Inflammatory macrophage (primary cell): ENCODE results near the gene CNN2.
A peak's percentile ranks its signal among the peaks of the same experiment; 100 is the strongest.

Experiments
- DNase-seq, 2 donors: peaks; one replicate each; pipeline ENCODE4 v3.0.0-alpha.2; 2020 to 2022

CNN2 gene

DNA sequence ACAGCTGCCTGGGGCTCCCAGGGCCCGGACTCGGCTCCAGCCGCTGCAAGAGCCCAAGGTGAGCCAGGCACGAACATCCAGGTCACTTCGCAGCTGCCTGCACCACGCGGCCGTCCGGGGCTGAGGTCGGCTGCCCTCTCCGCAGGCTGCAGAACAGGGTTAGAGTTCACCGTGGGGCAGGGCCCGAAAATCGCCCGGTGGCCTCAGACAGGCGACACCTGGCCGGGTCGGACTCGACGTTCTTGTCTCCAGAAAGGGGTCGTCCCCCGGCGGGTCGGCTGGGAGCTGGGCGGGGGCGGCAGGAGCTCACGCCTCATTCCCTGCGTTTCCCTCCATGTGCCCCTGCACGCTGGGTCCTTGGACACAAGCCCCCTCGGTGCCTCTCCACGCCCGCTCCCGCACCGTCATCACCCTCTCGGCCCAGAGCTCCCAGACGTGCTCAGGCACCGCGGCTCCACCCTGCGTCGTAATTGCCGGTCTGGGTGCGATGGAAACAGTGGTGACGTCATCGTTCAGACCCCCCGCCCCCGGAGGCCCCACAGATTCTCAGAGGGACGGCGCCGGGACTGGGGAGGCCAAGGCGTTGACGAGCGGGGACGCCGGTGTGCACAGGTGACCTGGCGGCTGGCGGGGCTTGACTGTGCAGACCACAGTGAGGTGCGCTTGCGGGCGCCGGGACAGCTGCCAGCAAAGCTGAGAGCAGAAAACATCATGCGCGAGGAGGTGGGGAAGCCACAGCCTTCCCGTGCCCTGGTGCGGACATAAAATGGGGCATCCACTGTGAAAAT is 30.2 kb upstream of the CNN2 start:
- DNase-seq = no peak

DNA sequence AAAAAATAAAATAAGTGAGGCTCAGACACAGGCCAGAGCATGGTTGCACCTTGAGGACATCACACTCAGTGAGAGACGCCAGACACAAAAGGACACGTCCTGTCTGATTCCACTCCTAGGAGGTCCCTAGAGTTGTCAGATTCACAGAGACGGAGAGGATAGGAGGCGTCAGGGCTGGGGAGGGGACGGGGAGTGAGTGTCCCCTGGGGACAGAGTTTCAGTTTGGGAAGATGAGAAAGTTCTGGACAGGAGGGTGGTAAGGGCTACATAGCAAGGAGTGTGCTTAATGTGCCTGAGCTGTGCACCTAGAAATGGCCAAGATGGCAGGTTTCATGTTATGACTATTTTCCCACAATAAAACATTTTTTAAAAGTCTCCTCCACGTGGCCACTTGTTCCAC is 28.3 kb upstream of the CNN2 start:
- no peak for DNase-seq

DNA sequence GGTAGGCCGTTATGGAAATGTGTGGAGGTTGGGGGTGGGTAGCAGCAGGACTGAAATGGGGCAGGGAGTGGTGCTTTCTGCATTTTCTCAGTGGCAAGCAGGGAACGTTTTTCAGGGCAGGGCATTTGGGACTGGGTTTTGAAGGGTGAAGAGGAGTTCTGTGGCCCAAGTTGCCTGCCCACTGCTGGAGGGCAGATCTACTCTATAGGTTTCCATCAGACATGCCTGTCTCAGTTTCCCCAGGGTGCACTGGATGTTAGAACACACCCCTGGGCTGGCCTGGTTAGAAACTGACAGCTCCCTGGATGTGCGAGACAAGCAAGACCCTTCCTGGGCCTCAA is 27.1 kb upstream of the CNN2 start:
- no peak for DNase-seq

DNA sequence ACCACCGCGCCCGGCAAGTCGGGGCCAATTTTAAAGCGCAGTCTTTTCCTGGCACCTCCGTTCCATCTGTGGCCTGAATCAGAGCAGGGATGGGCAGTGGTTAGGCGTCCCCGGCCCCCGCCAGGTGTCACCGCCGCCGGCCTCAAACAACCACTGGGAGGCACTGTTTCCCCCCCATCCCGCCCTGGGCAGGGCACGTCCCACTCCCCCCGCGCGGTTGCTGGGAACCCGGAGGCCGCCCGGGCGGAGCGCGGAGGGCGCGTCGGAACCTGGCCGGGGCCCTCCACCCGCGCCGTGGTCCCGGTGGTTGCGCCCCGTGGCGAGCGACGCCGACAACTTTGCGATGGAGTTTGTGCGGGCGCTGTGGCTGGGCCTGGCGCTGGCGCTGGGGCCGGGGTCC is 26.3 kb upstream of the CNN2 start, which contains the start of gene GRIN3B:
TSS of gene GRIN3B (plus strand) at position 325 of the 400 bp plus-strand sequence. CDS start at position 344, 19 bp downstream.
- DNase-seq = peak in 1 of 2 donors; percentile 37

DNA sequence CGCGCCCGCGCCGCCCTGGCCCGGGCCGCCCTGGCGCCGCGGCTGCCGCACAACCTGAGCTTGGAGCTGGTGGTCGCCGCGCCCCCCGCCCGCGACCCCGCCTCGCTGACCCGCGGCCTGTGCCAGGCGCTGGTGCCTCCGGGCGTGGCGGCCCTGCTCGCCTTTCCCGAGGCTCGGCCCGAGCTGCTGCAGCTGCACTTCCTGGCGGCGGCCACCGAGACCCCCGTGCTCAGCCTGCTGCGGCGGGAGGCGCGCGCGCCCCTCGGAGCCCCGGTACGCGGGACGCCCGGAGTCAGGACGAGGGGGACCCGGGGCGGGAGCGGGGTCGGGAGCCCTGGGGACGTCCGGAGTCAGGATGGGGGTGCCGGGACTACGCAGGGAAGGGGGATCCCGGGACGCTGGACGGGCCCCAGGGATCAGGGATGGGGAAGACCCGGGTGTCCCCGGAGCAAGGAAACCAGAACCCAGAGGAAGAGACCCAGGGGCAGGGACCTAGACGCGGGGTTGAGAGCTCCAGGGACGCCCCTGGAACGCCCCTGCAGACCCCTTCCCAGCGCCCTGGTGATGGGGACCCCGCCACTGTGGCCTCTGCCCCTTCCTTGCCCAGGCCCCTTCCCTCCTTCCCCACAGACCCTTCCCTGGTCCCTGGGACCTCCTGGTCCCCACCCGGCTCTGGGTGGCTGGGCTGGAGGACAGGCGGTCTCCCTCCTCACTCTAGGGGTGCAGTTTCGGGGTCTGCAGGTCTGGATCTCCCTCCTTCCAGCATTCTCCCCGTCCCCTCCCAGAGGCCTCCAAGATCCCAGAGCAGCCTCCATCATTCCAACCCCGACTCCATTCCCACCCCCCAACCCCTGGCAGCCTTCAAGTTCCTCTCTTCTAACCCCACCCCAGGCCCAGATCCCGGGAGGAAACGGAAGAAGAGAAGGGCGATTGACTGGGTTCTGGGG is 25.5 kb upstream of the CNN2 start:
- DNase-seq = no peak

DNA sequence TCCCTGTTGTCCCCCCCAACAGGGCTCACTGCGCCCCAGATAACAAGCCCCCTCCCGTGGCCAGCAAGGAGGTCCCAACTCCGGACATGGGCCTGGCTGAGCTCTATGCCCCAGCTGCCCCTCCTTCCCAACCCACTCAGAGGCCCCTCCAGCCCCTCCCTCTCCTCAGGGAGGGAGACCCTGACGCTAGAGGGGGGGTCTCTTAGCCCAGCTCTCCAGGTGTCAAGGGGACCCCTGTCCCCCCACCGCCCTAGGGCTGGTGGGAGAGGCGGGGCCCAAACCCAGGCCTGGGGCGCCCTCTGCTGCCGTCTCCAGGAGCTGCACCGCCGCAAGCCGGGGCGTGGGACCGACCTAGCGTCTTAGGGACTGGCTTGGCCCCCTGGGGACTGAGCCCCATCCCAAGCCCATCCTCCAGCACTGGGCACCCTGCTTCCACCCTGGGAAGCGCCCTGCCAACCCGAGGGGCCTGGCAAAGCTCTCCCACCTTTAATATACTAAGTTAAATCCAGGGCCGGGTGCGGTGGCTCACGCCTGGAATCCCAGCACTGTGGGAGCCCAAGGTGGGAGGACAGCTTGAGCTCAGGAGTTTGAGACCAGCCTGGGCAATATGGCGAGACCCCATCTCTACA is 24.8 kb upstream of the CNN2 start:
- peak; percentile 44 to 52 for DNase-seq

DNA sequence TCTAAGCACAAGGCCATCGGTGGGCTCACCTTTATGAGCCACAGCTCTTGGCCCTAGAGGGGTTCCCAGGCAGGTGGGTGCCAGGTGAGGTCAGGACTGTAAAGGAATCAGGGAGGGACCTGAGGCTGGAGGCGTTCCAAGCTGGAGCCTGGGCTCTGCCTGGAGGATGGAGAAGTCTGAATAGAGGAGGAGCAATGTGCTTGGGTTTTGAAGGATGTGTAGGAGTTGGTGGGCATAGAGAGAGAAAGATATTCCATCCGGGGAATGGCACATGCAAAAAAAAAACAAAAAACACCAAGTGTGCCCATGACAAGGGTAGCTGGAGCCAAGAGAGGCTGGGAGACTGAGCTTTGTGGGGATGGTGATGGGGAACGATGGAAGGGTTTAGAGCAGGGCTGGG is 23.8 kb upstream of the CNN2 start:
- no peak for DNase-seq

DNA sequence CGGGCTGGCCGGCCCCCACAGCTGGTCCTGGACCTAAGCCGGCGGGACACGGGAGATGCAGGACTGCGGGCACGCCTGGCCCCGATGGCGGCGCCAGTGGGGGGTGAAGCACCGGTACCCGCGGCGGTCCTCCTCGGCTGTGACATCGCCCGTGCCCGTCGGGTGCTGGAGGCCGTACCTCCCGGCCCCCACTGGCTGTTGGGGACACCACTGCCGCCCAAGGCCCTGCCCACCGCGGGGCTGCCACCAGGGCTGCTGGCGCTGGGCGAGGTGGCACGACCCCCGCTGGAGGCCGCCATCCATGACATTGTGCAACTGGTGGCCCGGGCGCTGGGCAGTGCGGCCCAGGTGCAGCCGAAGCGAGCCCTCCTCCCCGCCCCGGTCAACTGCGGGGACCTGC is 23.1 kb upstream of the CNN2 start:
- no peak for DNase-seq

DNA sequence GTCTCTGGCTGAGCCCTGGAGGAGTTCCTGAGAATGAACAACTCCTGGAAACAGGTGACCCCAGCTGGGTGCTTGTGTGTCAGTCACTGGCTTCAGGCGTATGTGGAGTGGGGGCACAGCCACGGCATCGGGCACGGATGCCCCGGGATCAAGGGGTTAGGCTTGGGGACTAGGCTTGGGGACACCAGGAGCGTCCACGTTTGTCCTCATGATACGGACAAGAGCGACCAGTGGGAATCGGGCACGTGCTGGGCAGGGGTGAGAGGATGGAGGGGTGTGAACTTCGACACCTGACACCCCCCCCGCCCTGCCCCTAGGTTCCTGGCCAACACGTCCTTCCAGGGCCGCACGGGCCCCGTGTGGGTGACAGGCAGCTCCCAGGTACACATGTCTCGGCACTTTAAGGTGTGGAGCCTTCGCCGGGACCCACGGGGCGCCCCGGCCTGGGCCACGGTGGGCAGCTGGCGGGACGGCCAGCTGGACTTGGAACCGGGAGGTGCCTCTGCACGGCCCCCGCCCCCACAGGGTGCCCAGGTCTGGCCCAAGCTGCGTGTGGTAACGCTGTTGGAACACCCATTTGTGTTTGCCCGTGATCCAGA is 22.1 kb upstream of the CNN2 start:
- no peak for DNase-seq

DNA sequence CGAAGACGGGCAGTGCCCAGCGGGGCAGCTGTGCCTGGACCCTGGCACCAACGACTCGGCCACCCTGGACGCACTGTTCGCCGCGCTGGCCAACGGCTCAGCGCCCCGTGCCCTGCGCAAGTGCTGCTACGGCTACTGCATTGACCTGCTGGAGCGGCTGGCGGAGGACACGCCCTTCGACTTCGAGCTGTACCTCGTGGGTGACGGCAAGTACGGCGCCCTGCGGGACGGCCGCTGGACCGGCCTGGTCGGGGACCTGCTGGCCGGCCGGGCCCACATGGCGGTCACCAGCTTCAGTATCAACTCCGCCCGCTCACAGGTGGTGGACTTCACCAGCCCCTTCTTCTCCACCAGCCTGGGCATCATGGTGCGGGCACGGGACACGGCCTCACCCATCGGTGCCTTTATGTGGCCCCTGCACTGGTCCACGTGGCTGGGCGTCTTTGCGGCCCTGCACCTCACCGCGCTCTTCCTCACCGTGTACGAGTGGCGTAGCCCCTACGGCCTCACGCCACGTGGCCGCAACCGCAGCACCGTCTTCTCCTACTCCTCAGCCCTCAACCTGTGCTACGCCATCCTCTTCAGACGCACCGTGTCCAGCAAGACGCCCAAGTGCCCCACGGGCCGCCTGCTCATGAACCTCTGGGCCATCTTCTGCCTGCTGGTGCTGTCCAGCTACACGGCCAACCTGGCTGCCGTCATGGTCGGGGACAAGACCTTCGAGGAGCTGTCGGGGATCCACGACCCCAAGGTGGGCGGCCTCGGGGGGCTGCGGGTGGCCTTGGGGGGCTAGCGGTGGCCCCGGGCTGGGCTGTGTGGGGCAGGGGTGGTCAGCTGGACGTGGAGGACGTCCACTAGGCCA is 21.4 kb upstream of the CNN2 start:
- DNase-seq = no peak

DNA sequence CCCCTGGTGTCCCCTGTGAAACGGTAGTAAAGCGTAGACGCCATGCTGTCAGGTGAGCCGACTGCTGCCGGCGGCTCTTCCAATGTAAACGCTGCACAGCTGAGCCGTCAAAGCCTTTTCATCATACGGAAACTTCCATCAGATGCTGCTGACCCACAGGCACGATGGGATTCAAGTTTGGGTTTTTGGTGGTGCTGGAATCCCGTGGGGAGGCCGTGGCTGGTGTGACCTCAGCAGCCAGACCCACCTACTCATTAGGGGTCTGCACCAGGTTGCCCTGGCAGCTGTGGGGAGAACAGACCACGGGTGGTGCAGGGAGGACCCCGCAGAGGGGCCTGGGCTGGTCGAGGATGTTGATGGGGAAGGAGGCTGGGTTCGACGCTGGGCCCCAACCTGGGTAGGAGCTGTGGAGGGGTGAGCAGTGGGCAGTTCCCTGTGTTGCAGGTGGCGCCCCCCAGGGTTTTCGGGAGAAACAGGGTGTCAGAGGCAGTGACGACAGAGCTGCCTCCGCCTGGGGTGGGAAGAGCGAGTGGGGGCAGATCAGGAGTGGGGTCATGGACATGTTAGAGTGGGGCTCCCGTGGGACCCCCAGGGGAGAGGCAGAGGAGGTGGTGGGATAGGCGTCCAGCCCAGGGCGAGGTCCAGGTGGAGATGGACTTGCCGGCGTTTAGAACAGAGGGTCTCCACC is 19.6 kb upstream of the CNN2 start:
- DNase-seq = no peak

DNA sequence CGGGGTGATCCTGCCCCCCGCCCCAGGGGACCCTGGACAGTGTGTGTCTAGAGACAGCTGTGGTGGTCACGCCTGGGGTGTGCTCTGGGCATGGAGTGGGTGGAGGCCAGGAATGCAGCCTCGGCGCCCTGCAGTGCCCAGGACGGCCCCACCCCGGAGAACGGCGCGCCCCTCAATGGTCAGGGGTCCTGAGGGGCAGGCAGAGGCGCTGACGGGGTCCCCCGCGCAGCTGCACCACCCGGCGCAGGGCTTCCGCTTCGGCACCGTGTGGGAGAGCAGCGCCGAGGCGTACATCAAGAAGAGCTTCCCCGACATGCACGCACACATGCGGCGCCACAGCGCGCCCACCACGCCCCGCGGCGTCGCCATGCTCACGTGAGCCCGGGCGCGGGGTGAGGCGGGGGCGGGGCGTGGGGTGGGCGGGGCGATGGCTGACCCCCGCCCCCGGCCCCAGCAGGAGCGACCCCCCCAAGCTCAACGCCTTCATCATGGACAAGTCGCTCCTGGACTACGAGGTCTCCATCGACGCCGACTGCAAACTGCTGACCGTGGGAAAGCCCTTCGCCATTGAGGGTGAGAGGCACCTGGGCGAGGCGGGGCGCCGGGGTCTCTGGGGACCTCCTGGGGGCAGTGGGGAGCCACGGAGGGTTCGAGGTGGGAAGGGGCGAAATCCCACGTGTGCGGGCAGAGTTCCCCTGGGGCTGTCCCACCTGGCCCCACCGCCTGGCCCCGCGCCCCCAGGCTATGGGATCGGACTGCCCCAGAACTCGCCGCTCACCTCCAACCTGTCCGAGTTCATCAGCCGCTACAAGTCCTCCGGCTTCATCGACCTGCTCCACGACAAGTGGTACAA is 18.8 kb upstream of the CNN2 start:
- no peak for DNase-seq

DNA sequence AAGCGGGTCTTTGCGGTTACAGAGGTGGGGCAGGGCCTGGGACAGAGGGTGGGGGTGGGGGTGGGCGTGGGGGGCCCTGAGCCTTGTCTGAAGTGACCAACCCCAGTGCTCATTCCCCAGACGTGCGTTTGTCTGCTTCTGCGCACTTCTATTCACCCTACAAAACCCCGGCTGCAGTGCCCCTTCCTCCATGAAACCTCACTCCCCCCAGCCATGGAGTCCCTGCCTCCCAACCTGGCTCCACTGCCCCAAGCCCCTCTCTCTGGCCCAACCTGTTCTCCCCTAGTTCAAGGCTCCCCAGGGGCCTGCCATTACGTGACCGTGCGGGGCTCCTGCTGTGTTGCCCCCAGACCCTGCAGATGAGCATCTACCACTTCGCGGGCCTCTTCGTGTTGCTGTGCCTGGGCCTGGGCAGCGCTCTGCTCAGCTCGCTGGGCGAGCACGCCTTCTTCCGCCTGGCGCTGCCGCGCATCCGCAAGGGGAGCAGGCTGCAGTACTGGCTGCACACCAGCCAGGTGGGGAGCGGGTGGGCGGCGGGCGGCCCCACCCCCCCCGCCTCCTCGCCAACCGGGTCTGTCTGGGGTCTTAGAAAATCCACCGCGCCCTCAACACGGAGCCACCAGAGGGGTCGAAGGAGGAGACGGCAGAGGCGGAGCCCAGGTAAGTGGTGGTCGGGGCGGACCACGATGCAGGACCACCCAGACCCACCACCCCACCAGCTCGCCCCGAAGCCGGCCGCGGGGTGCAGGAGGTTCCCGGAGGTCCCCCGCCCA is 18.0 kb upstream of the CNN2 start:
- no peak for DNase-seq

DNA sequence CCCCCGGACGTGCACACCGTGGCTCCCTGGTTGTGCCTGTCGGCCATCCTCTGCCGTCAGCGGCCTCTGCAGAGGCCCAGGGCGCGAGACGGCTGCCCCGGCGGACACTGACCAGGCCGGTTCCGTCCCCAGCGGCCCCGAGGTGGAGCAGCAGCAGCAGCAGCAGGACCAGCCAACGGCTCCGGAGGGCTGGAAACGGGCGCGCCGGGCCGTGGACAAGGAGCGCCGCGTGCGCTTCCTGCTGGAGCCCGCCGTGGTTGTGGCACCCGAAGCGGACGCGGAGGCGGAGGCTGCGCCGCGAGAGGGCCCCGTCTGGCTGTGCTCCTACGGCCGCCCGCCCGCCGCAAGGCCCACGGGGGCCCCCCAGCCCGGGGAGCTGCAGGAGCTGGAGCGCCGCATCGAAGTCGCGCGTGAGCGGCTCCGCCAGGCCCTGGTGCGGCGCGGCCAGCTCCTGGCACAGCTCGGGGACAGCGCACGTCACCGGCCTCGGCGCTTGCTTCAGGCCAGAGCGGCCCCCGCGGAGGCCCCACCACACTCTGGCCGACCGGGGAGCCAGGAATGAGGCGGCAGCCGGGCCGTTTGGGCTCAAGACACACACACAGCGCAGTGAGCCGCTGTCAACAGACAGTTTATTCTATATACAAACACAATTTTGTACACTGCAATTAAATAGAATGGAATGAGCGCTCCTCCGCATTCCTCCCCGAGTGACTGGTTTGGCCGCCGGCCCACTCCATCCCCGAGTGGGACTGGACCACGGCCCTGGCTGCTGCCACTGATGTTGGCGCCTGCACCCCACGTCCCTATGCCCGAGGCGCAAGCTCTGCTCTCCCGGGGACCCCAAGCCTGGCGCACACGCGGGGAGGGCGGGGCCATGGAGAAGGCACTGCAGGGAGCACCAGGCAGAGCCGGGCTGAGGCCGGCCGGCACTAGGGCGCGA is 17.1 kb upstream of the CNN2 start:
- DNase-seq = no peak

DNA sequence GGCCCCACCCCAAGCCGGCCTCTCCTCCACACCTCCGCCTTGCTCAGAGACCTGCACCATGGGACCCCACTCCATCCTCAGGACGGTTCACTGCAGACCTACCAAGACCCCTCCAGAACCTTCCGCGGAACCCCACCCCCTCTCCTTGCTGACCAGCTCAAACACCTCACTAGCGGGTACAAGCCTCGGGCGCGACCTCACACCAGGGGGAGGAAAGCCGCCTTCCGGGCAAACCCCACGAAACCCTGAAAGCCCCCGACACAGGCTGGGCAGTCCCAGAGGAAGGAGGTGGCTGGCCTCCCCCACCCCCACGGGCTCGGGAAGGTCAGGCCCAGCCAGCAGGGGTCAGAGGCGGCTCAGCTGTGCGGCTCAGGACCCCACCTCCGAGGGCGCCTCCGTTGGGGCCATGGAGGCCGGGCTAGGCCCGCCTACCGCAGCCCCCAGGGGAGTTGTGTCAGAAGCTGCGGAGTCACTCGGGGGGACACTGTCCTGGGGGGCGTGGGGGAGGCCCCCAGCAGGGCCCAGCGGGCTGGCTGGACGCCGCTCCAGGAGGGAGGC is 16.3 kb upstream of the CNN2 start:
- no peak for DNase-seq

DNA sequence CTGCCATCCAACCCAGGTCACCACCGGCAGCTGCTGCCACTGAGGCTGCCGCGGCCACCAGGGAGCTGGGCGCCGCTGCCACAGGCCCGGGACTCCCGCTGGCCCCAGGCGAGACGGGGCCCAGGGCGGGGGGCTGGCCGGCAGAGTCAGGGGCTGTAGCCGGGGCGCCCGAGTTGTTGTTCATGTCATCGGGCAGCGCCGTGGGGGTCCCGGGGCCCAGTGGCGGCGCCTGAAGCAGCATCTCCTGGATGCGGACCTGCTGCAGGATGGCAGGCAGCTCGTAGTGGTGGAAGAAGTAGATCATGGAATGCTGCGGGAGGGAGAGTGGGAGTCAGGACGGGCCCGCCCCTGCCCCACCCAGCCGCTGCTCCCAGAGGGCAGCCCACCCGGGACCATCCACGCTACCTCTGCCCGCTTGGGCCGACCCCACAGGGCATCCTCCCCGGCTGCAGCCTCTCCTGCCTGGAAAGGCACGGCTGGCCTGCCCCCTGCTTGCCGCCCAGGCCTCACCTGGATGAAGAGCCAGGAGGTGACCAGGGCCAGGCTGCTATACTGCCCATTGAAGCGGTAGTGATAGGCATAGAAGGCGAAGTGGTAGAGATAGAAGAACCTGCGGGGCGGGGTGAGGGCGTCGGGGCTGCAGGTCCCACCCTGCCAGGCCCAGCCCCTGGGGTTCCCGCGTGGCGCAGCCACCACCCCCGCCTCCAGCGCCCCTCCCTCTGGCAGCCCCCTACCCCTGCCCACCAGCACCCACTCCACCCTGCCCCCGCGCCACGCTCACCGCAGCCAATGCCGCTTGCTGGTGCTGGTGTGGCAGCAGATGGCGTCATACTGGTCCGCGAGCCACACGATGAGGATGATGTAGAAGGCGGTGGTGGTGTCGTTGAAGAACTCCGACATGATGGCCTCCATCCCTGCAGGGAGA is 15.6 kb upstream of the CNN2 start:
- DNase-seq = no peak

DNA sequence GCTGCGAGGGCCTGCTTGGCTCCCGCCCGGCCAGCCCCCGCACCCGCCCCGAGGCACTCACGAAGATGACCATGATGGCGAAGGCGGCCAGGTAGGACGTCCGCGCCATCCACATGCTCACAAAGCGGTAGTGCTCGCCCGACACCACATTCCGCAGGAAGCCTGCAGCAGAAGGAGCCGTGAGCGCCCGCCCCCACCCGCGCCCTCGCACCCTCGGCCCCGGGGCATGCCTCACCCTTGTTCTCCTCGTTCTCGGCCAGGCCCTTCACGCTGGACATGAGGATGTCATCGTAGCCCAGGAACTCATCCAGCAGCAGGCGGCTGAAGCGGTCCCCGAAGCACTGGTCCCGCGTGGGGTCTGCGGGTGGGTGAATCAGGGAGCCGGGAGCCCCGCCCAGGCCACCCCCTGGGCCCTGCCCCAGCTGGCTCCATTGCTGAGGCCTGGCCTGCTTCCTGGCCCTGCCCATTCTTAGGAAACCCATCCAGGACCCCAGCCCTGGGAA is 14.5 kb upstream of the CNN2 start:
- no peak for DNase-seq
